Keratinocyte (primary cell): ENCODE data around the gene VCL. TPM values are rescaled to one million over a fixed set of nuclear protein-coding genes. Genes with fewer than 3 reads are reported as not detected.

Experiments
- DNase-seq: peaks from one replicate; pipeline ENCODE4 v3.0.0-alpha.2; 2011; ENCODE audit warnings: low read depth, missing footprints, low spot score
- FAIRE-seq: peaks from 2 replicates; lab custom pipeline; 2011; peaks lifted over from hg19 to GRCh38; lab: Jason Lieb, UNC
- H2AFZ ChIP-seq: 2 replicates; pipeline ENCODE4 v1.6.0; 2012; ENCODE audit warnings: low read length, control low read depth, inconsistent platforms; ENCODE audit not compliant: control insufficient read depth
- H3K27ac ChIP-seq: 2 replicates; pipeline ENCODE4 v1.5.1; 2011; ENCODE audit warnings: low read length; ENCODE audit not compliant: control insufficient read depth, insufficient read depth
- H3K27me3 ChIP-seq: 3 replicates; pipeline ENCODE4 v1.6.0; 2011; ENCODE audit warnings: low read length; ENCODE audit not compliant: control insufficient read depth, insufficient read depth; ENCODE audit errors: extremely low read depth
- H3K36me3 ChIP-seq, 2 experiments: 2 replicates in 1 of 2; 3 replicates in 1 of 2; pipeline ENCODE4 v1.5.1; 2011; ENCODE audit warnings: low read length in 2 of 2, mild to moderate bottlenecking in 1 of 2; ENCODE audit not compliant: control insufficient read depth in 2 of 2, insufficient read depth in 2 of 2; ENCODE audit errors: extremely low read depth in 1 of 2
- H3K4me1 ChIP-seq: 3 replicates; pipeline ENCODE4 v1.5.1; 2011; ENCODE audit warnings: low read length; ENCODE audit not compliant: control insufficient read depth, insufficient read depth; ENCODE audit errors: extremely low read depth
- H3K4me2 ChIP-seq: 3 replicates; pipeline ENCODE4 v1.6.0; 2011; ENCODE audit warnings: low read depth, low read length; ENCODE audit not compliant: control insufficient read depth, insufficient read depth; ENCODE audit errors: extremely low read depth
- H3K4me3 ChIP-seq, 3 experiments: fragments of 200-600 bp in 1 of 3; sonication (generic) in 1 of 3; 2 replicates in 2 of 3; 3 replicates in 1 of 3; pipeline ENCODE4 v1.5.1; 2011 to 2016; ENCODE audit warnings: low read length in 3 of 3, mild to moderate bottlenecking in 3 of 3, control low read depth in 2 of 3, inconsistent platforms in 1 of 3, low read depth in 1 of 3, mixed read lengths in 1 of 3, mixed run types in 1 of 3, moderate library complexity in 1 of 3; ENCODE audit not compliant: control insufficient read depth in 2 of 3, insufficient read depth in 2 of 3; ENCODE audit errors: extremely low read depth in 1 of 3
- H3K79me2 ChIP-seq: 2 replicates; pipeline ENCODE4 v1.6.0; 2012; ENCODE audit warnings: low read length; ENCODE audit not compliant: control insufficient read depth, insufficient read depth
- H3K9ac ChIP-seq: 3 replicates; pipeline ENCODE4 v1.6.0; 2011; ENCODE audit warnings: low read length; ENCODE audit not compliant: control insufficient read depth, insufficient read depth; ENCODE audit errors: extremely low read depth
- H3K9me1 ChIP-seq: 3 replicates; pipeline ENCODE4 v1.6.0; 2011; ENCODE audit warnings: low read length; ENCODE audit not compliant: control insufficient read depth, insufficient read depth; ENCODE audit errors: extremely low read depth
- H3K9me3 ChIP-seq: 2 replicates; pipeline ENCODE4 v1.5.1; 2012; ENCODE audit warnings: low read depth, low read length; ENCODE audit not compliant: control insufficient read depth
- H4K20me1 ChIP-seq: 3 replicates; pipeline ENCODE4 v1.6.0; 2011; ENCODE audit warnings: low read length; ENCODE audit not compliant: control insufficient read depth, insufficient read depth; ENCODE audit errors: extremely low read depth
- CTCF ChIP-seq, 3 experiments: IDR thresholded peaks in 1 of 3; conservative IDR thresholded peaks in 1 of 3; optimal IDR thresholded peaks in 1 of 3; 2 replicates in 2 of 3; 3 replicates in 1 of 3; pipeline versions ENCODE3 to v1.5.1; 2011; ENCODE audit warnings: low read length in 3 of 3, mild to moderate bottlenecking in 3 of 3, moderate library complexity in 2 of 3, control low read depth in 1 of 3, inconsistent platforms in 1 of 3; ENCODE audit not compliant: insufficient read depth in 2 of 3; ENCODE audit errors: extremely low read depth in 1 of 3
- EZH2 ChIP-seq: IDR thresholded peaks from one replicate; pipeline ENCODE4 v1.6.1; 2012; ENCODE audit warnings: inconsistent platforms, mild to moderate bottlenecking, low read length, moderate library complexity
- dilution Hi-C: fragments of 300-500 bp; cut with MboI; formaldehyde crosslinking; loops from one replicate; pipeline ENCODE4 v1.7.0; 2020; ENCODE audit warnings: low sequenced_read_pairs; ENCODE audit not compliant: extremely low pct_ligation_motif_present
- polyA plus RNA-seq, 5 experiments: library from polyadenylated mRNA; depleted of rRNA in 3 of 5; stranded (reverse) in 3 of 5; stranded (forward) in 1 of 5; unstranded in 1 of 5; fragments of >200 nt; gene quantifications; 1 replicate in 1 of 5; 2 replicates in 3 of 5; 3 replicates in 1 of 5; pipeline versions ENCODE4 v1.2.1 to v1.2.3, GENCODE V29; 2011 to 2012; ENCODE audit warnings: missing spikeins in 2 of 5, low read depth in 1 of 5, low replicate concordance in 1 of 5

VCL gene
- polyA plus RNA-seq, 1 donor (not counting 4 experiments of a cell fraction or from before 2014, with no cell fraction given): 102 TPM

GRCh38 chr10:73969224-73969841, 28.6 kb upstream of the VCL start:
- H3K36me3 ChIP-seq: no peaks in the 10 kb centered on the region
- FAIRE-seq (no peak), DNase-seq (no peak)
- H3K4me1 ChIP-seq: peaks cover 26% of the 10 kb centered on the region
- no peak overlapping the region for H3K4me2 ChIP-seq
- H3K79me2 ChIP-seq: no peaks in the 10 kb centered on the region
- no peak overlapping the region for H3K4me3 ChIP-seq
- no peaks in the 10 kb centered on the region for H3K9me1 ChIP-seq
- H3K9ac ChIP-seq: no peak overlapping the region
- no peaks in the 10 kb centered on the region for H3K9me3 ChIP-seq
- no peak for TF ChIP-seq CTCF (optimal IDR thresholded peaks at IDR 0.05 in 1 of 3, IDR thresholded peaks at IDR 0.05 in 1 of 3, conservative IDR thresholded peaks at IDR 0.05 in 1 of 3; ENCODE audit: extremely low read depth in 1 of 3, insufficient read depth in 2 of 3, low read length in 3 of 3)
- TF ChIP-seq EZH2: no peak
- dilution Hi-C loops: no loop called here
- no peak overlapping the region for H2AFZ ChIP-seq
- no peaks in the 10 kb centered on the region for H4K20me1 ChIP-seq
- H3K27ac ChIP-seq: no peak overlapping the region
- H3K27me3 ChIP-seq: no peaks in the 10 kb centered on the region

DNA sequence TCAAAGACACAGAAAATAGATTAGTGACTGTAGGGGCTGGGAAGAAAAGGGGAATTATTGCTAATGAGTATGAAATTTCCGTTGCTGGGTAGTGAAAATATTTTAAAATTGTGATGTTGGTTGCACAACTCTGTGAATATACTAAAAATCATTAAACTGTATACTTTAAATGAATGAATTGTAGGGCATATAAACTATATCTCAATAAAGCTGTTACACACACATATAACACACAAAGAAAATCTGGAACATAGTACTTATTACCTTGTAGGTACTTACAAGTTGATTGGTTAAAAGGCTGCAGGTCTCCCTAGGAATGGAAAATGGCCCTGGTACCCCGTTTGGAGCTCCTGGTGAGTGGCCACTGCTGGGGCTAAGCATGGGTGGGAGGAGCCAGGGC, 27.1 kb upstream of the VCL start:
- Histone ChIP-seq H3K4me2 (no peak overlapping the region), H3K79me2 (no peaks in the 10 kb centered on the region), H3K27me3 (no peaks in the 10 kb centered on the region), H3K36me3 (no peaks in the 10 kb centered on the region), H3K4me1 (peaks cover 14% of the 10 kb centered on the region), H4K20me1 (no peaks in the 10 kb centered on the region), H3K27ac (no peak overlapping the region), H3K9ac (no peak overlapping the region), H3K9me3 (no peaks in the 10 kb centered on the region), H2AFZ (no peak overlapping the region), H3K4me3 (no peak overlapping the region), H3K9me1 (no peaks in the 10 kb centered on the region)
- DNase-seq: no peak
- dilution Hi-C loops: no loop called here
- no peak for TF ChIP-seq CTCF (optimal IDR thresholded peaks at IDR 0.05 in 1 of 3, IDR thresholded peaks at IDR 0.05 in 1 of 3, conservative IDR thresholded peaks at IDR 0.05 in 1 of 3; ENCODE audit: extremely low read depth in 1 of 3, insufficient read depth in 2 of 3, low read length in 3 of 3)
- no peak for TF ChIP-seq EZH2
- FAIRE-seq: no peak
